ENCODE data around the gene DOCK2. TPM values are rescaled to one million over a fixed set of nuclear protein-coding genes. Genes with fewer than 3 reads are reported as not detected.
A peak's percentile ranks its signal among the peaks of the same experiment; 100 is the strongest.

The DOCK2 gene
- total RNA-seq, 1 experiment from 2014 or later, result 0.42 TPM

DNA sequence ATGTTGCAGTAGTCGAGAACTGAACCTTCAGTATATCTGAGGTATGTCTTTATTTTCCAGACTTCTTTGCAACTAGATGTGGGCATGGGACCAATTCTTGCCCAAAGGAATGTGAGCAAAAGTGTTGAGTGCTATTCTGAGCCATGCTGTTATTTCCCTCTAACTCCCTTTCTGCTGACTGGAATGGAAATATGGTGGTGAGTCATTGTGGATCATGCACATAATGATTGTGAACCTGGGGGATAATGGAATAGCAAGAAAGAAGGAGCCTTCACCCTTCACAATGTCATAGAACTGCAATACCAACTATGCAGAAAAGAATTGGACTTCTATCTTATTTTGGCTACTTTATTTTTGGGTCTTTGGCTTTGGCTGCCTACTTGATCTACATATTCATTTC, 10.3 kb upstream of the DOCK2 start:
- CTCF ChIA-PET, result no interaction called here
- Mint-ChIP-seq H3K27ac (ENCODE audit: low read depth, unreplicated experiment) (no peak overlapping the region), H3K4me3 (ENCODE audit: unreplicated experiment) (no peak overlapping the region), H3K4me1 (ENCODE audit: insufficient read depth, unreplicated experiment) (peaks cover 47% of the 10 kb centered on the region), H3K27me3 (ENCODE audit: insufficient read depth, unreplicated experiment) (no peaks in the 10 kb centered on the region), H3K36me3 (ENCODE audit: insufficient read depth, unreplicated experiment) (no peaks in the 10 kb centered on the region), H3K9me3 (ENCODE audit: unreplicated experiment) (peaks cover 7% of the 10 kb centered on the region)
- no TSS peak for BruUV-seq (replicated peaks)
- TF ChIP-seq, protein P1, sequence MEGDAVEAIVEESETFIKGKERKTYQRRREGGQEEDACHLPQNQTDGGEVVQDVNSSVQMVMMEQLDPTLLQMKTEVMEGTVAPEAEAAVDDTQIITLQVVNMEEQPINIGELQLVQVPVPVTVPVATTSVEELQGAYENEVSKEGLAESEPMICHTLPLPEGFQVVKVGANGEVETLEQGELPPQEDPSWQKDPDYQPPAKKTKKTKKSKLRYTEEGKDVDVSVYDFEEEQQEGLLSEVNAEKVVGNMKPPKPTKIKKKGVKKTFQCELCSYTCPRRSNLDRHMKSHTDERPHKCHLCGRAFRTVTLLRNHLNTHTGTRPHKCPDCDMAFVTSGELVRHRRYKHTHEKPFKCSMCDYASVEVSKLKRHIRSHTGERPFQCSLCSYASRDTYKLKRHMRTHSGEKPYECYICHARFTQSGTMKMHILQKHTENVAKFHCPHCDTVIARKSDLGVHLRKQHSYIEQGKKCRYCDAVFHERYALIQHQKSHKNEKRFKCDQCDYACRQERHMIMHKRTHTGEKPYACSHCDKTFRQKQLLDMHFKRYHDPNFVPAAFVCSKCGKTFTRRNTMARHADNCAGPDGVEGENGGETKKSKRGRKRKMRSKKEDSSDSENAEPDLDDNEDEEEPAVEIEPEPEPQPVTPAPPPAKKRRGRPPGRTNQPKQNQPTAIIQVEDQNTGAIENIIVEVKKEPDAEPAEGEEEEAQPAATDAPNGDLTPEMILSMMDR (IDR thresholded peaks at IDR 0.05; ENCODE audit: unreplicated experiment), result no peak
- peak; percentile 81 for DNase-seq (ENCODE audit: unreplicated experiment)
- intact Hi-C loops (cut with micrococcal nuclease), result no loop called here
- POLR2A ChIA-PET, result no interaction called here

DNA sequence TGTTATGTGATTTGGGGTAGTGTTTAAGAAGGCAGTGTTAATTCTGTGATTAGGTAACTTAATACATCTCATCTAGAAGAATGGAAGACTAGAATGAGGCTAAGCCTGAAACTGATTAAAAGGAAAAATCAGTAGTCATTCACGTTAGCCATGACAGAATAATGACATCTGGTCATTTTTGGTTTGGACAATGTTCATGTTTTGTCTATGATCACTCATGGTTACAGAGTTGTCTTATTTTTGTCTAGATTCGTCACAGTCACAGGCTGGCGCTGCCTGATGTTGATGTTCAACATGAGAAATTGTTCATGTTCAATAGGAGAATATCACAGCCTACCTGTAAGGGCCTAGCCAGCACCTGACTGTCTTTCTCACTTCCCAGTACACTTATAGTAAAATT, 9.5 kb upstream of the DOCK2 start:
- TF ChIP-seq, protein P1 (IDR thresholded peaks at IDR 0.05; ENCODE audit: unreplicated experiment), result no peak
- ChIA-PET CTCF (no interaction called here), POLR2A (no interaction called here)
- BruUV-seq (replicated peaks), result no TSS peak
- DNase-seq (ENCODE audit: unreplicated experiment), result no peak
- H3K9me3 Mint-ChIP-seq (ENCODE audit: unreplicated experiment), result peaks cover 7% of the 10 kb centered on the region
- intact Hi-C loops (cut with micrococcal nuclease), result no loop called here
- H3K27me3 Mint-ChIP-seq (ENCODE audit: insufficient read depth, unreplicated experiment), result no peaks in the 10 kb centered on the region
- no peak overlapping the region for H3K27ac Mint-ChIP-seq (ENCODE audit: low read depth, unreplicated experiment)
- H3K4me1 Mint-ChIP-seq (ENCODE audit: insufficient read depth, unreplicated experiment), result peaks cover 54% of the 10 kb centered on the region
- no peak overlapping the region for H3K4me3 Mint-ChIP-seq (ENCODE audit: unreplicated experiment)
- no peaks in the 10 kb centered on the region for H3K36me3 Mint-ChIP-seq (ENCODE audit: insufficient read depth, unreplicated experiment)

DNA sequence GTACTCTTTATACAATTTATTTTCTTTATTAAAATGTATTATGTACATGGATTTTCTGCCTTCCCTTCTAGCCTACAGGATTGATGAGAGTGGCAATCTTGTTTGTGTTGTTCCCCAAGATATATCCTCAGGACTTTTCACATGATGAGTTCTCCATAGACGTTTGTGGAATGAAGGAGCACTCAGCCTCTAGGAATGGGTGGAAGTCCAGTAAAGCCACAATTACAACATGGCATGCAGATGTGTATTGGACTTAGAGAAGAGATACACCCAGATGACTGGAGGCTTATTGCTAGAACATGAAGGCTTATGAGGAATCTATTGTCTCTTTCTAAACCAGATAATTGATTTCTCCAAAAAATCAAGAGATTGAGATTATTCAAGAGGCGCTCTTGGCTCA, 8.2 kb upstream of the DOCK2 start:
- ChIA-PET POLR2A (no interaction called here), CTCF (no interaction called here)
- Mint-ChIP-seq H3K27ac (ENCODE audit: low read depth, unreplicated experiment) (no peak overlapping the region), H3K4me3 (ENCODE audit: unreplicated experiment) (no peak overlapping the region), H3K4me1 (ENCODE audit: insufficient read depth, unreplicated experiment) (peaks cover 54% of the 10 kb centered on the region), H3K9me3 (ENCODE audit: unreplicated experiment) (peaks cover 7% of the 10 kb centered on the region), H3K36me3 (ENCODE audit: insufficient read depth, unreplicated experiment) (no peaks in the 10 kb centered on the region), H3K27me3 (ENCODE audit: insufficient read depth, unreplicated experiment) (no peaks in the 10 kb centered on the region)
- BruUV-seq (replicated peaks), result no TSS peak
- intact Hi-C loops (cut with micrococcal nuclease), result no loop called here
- no peak for DNase-seq (ENCODE audit: unreplicated experiment)
- TF ChIP-seq, protein P1 (IDR thresholded peaks at IDR 0.05; ENCODE audit: unreplicated experiment), result no peak

GRCh38 chr5:169629847-169630548, 7.1 kb upstream of the DOCK2 start:
- TF ChIP-seq, protein P1 (IDR thresholded peaks at IDR 0.05; ENCODE audit: unreplicated experiment), result no peak
- Mint-ChIP-seq H3K9me3 (ENCODE audit: unreplicated experiment) (peaks cover 15% of the 10 kb centered on the region), H3K27ac (ENCODE audit: low read depth, unreplicated experiment) (peak overlapping the region; percentile 29), H3K4me1 (ENCODE audit: insufficient read depth, unreplicated experiment) (peaks cover 54% of the 10 kb centered on the region), H3K4me3 (ENCODE audit: unreplicated experiment) (peak overlapping the region; percentile 10), H3K36me3 (ENCODE audit: insufficient read depth, unreplicated experiment) (no peaks in the 10 kb centered on the region), H3K27me3 (ENCODE audit: insufficient read depth, unreplicated experiment) (no peaks in the 10 kb centered on the region)
- no TSS peak for BruUV-seq (replicated peaks)
- ChIA-PET POLR2A (no interaction called here), CTCF (interaction anchor here (0.6 kb wide), 1 partner anchor 12 kb away, joined by 4 read pairs; no protein-coding TSS in a partner anchor)
- intact Hi-C loops (cut with micrococcal nuclease), result no loop called here
- DNase-seq (ENCODE audit: unreplicated experiment), result peak; percentile 90
